GM18519 (cell line): ENCODE data around the gene FOXK2.

Source experiments
- ATAC-seq: cut with Tn5 transposase; IDR thresholded peaks from one replicate; pipeline ENCODE4 v1.9.1; 2021; ENCODE audit warnings: mild to moderate bottlenecking, moderate library complexity; ENCODE audit not compliant: unreplicated experiment, low FRiP score

Gene FOXK2

GRCh38 chr17:82630212-82630611, 110.7 kb downstream of the FOXK2 start:
- no peak for ATAC-seq

GRCh38 chr17:82631544-82631943, 112.0 kb downstream of the FOXK2 start:
- ATAC-seq, result no peak

GRCh38 chr17:82632451-82632850, 112.9 kb downstream of the FOXK2 start:
- ATAC-seq, result no peak

DNA sequence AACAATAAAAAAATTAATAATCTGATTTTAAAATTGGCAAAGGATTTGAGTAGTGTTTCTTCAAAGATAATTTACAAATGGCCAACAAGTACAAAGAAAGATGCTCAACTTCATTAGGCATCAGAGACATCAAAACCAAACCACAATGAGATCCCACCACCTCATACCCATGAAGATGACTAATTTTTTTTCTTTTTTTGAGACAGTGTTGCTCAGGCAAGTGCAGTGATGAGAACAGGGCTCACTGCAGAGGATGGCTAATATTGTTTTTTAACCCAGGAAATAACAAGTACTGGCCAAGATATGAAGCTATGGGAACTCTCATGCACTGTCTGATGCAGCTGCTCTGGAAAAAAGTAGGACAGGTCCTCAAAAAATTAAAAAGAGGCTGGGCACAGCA, 113.8 kb downstream of the FOXK2 start:
- ATAC-seq, result no peak

GRCh38 chr17:82636626-82637598, 117.4 kb downstream of the FOXK2 start:
- ATAC-seq, result no peak

GRCh38 chr17:82638183-82638773, 118.7 kb downstream of the FOXK2 start:
- ATAC-seq, result no peak

DNA sequence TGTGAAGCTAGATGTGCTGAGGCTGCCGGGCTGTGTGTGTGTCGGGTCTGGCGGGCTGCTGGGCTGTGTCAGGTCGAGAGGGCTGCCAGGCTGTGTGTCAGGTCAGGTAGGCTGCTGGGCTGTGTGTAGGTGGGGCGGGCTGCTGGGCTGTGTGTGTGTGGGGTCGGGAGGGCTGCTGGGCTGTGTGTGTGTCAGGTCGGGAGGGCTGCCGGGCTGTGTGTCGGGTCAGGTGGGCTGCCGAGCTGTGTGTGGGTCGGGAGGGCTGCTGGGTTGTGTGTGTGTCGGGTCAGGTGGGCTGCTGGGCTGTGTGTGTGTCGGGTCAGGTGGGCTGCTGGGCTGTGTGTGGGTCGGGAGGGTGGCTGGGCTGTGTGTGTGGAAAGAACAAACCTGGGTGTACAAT, 120.1 kb downstream of the FOXK2 start:
- no peak for ATAC-seq

DNA sequence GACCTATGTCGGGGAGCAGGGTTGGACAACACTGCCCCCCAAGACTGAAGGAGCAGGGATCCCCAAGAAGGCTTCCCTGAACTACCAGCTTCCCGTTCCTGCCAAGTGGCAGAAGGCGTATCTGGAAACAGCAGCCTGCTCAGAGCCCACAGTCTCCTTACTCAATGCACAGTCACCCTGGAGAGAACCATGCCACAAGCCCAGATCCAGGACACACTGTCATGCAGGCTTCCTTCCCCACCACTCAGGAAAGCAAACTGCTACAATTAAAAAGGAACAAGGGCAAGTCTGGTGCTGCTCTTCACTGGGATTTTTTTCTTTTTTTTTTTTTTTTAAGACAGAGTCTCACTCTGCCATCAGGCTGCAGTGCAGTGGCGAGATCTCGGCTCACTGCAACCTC, 120.5 kb downstream of the FOXK2 start:
- no peak for ATAC-seq

DNA sequence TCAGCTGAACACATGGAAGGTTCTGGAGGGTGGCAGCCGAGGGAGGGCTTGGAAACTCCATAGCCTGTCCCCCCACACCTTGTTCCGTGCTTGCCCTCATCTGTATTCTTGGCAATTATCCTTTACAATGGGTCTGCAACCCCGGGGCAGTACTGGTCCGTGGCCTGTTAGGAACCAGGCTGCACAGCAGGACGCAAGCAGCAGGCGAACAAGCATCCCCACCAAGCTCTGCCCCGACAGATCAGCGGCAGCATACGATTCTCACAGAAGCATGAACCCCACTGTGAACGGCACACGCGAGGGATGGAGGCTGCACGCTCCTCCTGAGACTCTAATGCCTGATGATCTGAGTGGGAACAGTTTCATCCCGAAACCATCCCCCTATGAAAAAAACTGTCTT, 122.5 kb downstream of the FOXK2 start:
- no peak for ATAC-seq

GRCh38 chr17:82644148-82644547, 124.6 kb downstream of the FOXK2 start:
- ATAC-seq, result no peak

DNA sequence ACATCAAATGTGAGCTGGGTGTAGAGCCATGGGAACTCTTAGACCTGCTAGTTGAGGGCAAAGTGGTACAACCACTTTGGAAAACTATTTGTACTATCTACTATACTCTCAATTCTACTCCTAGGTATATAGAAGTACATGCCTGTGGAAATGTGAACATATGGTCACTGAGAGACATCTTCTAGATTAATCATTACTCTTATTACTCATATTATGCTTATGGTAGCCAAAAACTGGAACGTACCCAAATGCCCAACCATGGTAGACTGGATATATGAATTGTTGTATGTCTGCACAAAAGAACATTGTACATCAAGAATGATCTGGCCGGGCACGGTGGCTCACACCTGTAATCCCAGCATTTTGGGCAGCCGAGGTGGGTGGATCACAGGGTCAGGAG, 126.0 kb downstream of the FOXK2 start:
- no peak for ATAC-seq

GRCh38 chr17:82647593-82648164, 128.1 kb downstream of the FOXK2 start:
- ATAC-seq, result no peak

DNA sequence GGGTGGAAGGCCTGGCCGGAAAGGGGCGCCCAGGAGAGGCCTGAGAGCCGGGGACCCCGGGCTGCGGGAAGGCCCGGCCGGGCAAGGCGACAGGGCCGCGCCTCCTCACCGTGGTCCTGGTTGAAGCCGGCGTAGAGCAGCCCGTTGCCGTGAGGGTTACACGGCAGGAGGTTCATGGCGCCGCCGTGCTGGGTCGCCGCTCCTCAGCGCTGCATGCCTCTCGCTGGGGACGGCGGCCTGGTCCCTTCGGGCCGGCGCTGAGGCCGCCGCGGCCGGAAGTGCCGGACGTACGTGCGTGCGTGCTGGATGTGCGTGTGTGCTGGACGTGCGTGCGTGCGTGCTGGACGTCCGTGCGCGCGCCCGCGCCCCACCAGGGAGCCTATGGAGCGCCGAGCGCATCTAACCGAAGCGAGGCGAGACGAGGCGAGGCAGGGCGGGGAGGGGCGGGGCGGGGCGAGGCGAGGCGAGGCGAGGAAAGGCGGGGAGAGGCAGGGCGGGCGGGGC, 128.7 kb downstream of the FOXK2 start, which contains the start of gene WDR45B:
WDR45B (minus strand) TSS at position 280 of the 504 bp plus-strand sequence; CDS start at position 176, 104 bp downstream.
- ATAC-seq, result no peak

DNA sequence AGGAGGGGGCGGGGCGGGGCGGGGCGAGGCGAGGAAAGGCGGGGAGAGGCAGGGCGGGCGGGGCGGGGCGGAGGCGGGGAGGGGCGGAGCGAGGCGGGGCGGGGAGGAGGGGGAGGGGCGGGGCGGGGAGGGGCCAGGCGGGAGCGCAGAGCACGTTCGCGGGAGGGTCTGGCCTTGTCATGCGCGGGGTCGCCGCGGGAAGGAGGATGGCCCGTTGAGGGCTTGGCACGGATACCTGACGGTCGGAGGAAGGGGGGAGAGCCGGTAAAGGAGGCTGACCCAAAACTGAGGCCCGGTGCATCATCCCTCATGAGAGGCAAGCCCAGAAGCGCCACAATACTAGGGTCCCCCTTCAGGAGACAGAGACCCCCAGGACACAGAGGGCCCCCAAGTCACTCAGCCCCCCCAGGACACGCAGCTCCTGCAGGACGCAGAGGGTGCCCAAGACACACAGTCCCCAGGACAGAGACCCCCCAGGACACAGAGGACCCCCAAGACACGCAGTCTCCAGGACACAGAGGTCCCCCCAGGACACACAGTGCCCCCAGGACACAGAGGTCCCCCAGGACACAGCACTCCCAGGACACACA, 129.3 kb downstream of the FOXK2 start:
- ATAC-seq, result no peak

DNA sequence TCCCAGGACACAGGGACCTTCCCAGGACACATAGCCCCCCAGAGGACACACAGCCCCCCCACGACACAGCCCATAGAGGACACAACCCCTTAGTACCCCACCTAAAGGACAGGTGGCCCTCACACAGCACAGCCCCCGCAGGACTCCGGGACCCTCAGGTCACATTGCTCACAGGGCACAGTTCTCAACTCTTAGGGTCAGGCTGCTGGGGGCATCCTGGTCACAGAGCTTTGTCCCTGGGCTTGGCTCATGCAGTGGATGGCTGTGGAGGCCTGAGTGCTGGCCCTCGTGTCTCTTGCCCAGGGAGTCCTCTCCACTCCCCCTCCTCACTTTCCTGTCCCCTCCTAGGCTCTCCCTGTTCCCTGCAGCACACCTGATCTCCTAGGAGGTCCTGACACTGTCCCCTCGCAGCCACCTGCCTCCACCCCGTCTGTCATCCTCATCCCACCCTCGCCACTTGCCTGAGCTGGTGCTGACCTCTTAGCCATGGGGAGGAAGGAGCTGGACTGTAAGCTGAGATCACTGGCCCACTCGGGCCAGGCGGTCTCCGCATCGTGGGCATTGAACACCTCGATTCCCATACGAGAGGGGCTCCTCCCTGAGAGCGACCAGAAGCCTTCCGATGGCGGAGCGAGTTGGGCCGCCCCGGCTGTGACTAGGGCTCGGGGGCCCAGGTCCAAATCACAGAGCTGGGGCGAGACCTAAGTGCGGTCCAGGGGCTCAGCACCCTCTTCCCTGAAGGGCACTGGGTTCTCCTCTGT, 130.1 kb downstream of the FOXK2 start:
- no peak for ATAC-seq

DNA sequence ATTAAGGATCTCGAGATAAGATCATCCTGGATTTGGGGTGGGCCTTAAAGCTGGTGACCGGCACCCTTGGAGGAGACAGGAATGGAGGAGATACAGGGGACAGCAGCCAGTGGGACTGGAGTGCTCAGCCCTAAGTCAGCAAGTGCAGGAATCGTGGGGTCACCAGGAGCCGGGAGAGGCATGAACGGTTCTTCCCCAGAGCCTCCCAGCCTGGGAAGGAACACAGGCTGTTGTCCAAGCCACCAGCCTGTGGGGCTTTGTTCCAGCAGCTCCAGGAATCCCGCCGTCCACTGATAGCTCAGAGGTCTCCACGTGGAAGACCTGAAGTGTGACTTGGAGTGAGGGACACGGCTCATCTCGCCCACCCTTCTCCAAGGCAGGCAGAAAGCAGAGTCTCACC, 131.2 kb downstream of the FOXK2 start:
- ATAC-seq, result no peak

- ATAC-seq, result no peak
These were observed 134.4 kb downstream of the FOXK2 start for GRCh38 chr17:82653651-82654528.
